ENCODE measurements around the gene GSC2.
A peak's percentile ranks its signal among the peaks of the same experiment; 100 is the strongest.

Gene GSC2

GRCh38 chr22:19149991-19150390 lies at the start of gene GSC2:
Gene GSC2 (minus strand): TSS chr22:19150292. CDS start chr22:19150283, 9 bp downstream.
- no peak for DNase-seq

- no peak for DNase-seq
Measured at GRCh38 chr22:19199479-19199878, 49.4 kb upstream of the GSC2 start.

GRCh38 chr22:19197997-19198865 lies 48.1 kb upstream of the GSC2 start:
- DNase-seq, result no peak

GRCh38 chr22:19196841-19197612 lies 46.9 kb upstream of the GSC2 start:
- DNase-seq, result no peak

GRCh38 chr22:19195796-19196731 lies 46.0 kb upstream of the GSC2 start:
- DNase-seq, result no peak

GRCh38 chr22:19194766-19195536 lies 44.9 kb upstream of the GSC2 start:
- DNase-seq, result no peak

- no peak for DNase-seq
Measured at GRCh38 chr22:19193879-19194278, 43.8 kb upstream of the GSC2 start.

GRCh38 chr22:19187716-19188563 lies 37.8 kb upstream of the GSC2 start:
- no peak for DNase-seq

- no peak for DNase-seq
Measured at GRCh38 chr22:19184276-19184997, 34.3 kb upstream of the GSC2 start.

- no peak for DNase-seq
Measured at GRCh38 chr22:19183216-19183615, 33.1 kb upstream of the GSC2 start.

- DNase-seq, result no peak
Measured at GRCh38 chr22:19182472-19183157, 32.5 kb upstream of the GSC2 start.

GRCh38 chr22:19181786-19182471 lies 31.8 kb upstream of the GSC2 start:
- no peak for DNase-seq

- DNase-seq, result no peak
Measured at GRCh38 chr22:19180740-19181410, 30.8 kb upstream of the GSC2 start.

GRCh38 chr22:19180234-19180633 lies 30.1 kb upstream of the GSC2 start:
- no peak for DNase-seq

- peak; percentile 70 for DNase-seq
Measured at GRCh38 chr22:19179497-19180048, 29.5 kb upstream of the GSC2 start.

- DNase-seq, result peak; percentile 88
Measured at GRCh38 chr22:19178657-19179496, 28.8 kb upstream of the GSC2 start, which contains the start of gene SLC25A1. Gene SLC25A1 (minus strand): TSS chr22:19178736. CDS start chr22:19178673, 63 bp downstream.

GRCh38 chr22:19178065-19178656 lies 28.1 kb upstream of the GSC2 start:
- peak; percentile 75 for DNase-seq
